SK-N-SH (cell line): ENCODE results near the gene POLR1D.

ENCODE experiments used
- CTCF ChIP-seq: fragments of 200-600 bp; sonication (generic); IDR thresholded peaks from 2 replicates; pipeline ENCODE4 v1.6.1; 2017; ENCODE audit warnings: antibody characterized with exemption, mild to moderate bottlenecking, moderate library complexity
- EZH2phosphoT487 ChIP-seq: fragments of 200-600 bp; sonication (generic); IDR thresholded peaks from 2 replicates; pipeline ENCODE4 v1.6.1; 2017; ENCODE audit warnings: low read depth, mixed run types, mild to moderate bottlenecking, antibody characterized with exemption, moderate library complexity, borderline replicate concordance
- POLR2AphosphoS5 ChIP-seq: IDR thresholded peaks from 2 replicates; pipeline ENCODE4 v1.6.1; 2012; ENCODE audit warnings: low read depth, low read length

GRCh38 chr13:27617881-27618321, 3.8 kb upstream of the POLR1D start:
- no peak for TF ChIP-seq CTCF
- TF ChIP-seq EZH2phosphoT487, result no peak
- no peak for TF ChIP-seq POLR2AphosphoS5
